DMS79 (cell line): ENCODE data around the gene APEH.
"Not testable (repeated sequence)": the region's sequence is repeated elsewhere in the genome, so short reads cannot be mapped to it uniquely, and the experiment has no call there.

ENCODE experiments used
- DNase-seq: peaks from one replicate; lab custom pipeline; 2025; lab: John Stamatoyannopoulos, UW

APEH gene

GRCh38 chr3:49668861-49669260, 5.3 kb upstream of the APEH start:
- no peak for DNase-seq

GRCh38 chr3:49669352-49669751, 4.8 kb upstream of the APEH start:
- no peak for DNase-seq

GRCh38 chr3:49670940-49671290, 3.2 kb upstream of the APEH start:
- DNase-seq: no peak

GRCh38 chr3:49671291-49672288, 2.6 kb upstream of the APEH start:
- DNase-seq: no peak

GRCh38 chr3:49673121-49673714, 933 bp upstream of the APEH start:
- no peak for DNase-seq

GRCh38 chr3:49674497-49674983, 389 bp downstream of the APEH start:
- no peak for DNase-seq

GRCh38 chr3:49675912-49676311, 1.8 kb downstream of the APEH start:
- no peak for DNase-seq

- no peak for DNase-seq
Observed at GRCh38 chr3:49680493-49681231, 6.5 kb downstream of the APEH start.

GRCh38 chr3:49681232-49681522, 7.0 kb downstream of the APEH start:
- no peak for DNase-seq

GRCh38 chr3:49681543-49681942, 7.4 kb downstream of the APEH start:
- DNase-seq: no peak

GRCh38 chr3:49683162-49683561, 9.0 kb downstream of the APEH start:
- DNase-seq: no peak

GRCh38 chr3:49684453-49684852, 10.3 kb downstream of the APEH start:
- DNase-seq: not testable (repeated sequence)

- DNase-seq: not testable (repeated sequence)
Observed at GRCh38 chr3:49685103-49685502, 11.0 kb downstream of the APEH start.

- DNase-seq: not testable (repeated sequence)
Observed at GRCh38 chr3:49685846-49686245, 11.7 kb downstream of the APEH start.

- not testable (repeated sequence) for DNase-seq
Observed at GRCh38 chr3:49686346-49686745, 12.2 kb downstream of the APEH start.

- not testable (repeated sequence) for DNase-seq
Observed at GRCh38 chr3:49686769-49687423, 12.7 kb downstream of the APEH start.

- not testable (repeated sequence) for DNase-seq
Observed at GRCh38 chr3:49687424-49687795, 13.3 kb downstream of the APEH start.

- DNase-seq: not testable (repeated sequence)
Observed at GRCh38 chr3:49688338-49689045, 14.3 kb downstream of the APEH start.

GRCh38 chr3:49689046-49689907, 15.1 kb downstream of the APEH start, which contains the start of the genes MST1 and RNF123:
TSS of gene MST1 (minus strand) at chr3:49689474. CDS start at chr3:49688691, 783 bp downstream.
TSS of gene RNF123 (plus strand) at chr3:49689557. CDS start at chr3:49691166, 1,609 bp downstream.
- no peak for DNase-seq

GRCh38 chr3:49689908-49690624, 15.9 kb downstream of the APEH start:
- DNase-seq: not testable (repeated sequence)
